GM23248 (cell line): ENCODE results near the gene CEACAM6. TPM values are rescaled to one million over a fixed set of nuclear protein-coding genes. Genes with fewer than 3 reads are reported as not detected.

Experiments used
- DNase-seq: peaks from one replicate; pipeline ENCODE4 v3.0.0-alpha.2; 2015
- H2AFZ ChIP-seq: fragments of 200-600 bp; sonication (generic); 2 replicates; pipeline ENCODE4 v1.6.1; 2016; ENCODE audit warnings: antibody characterized with exemption
- H3F3A ChIP-seq: fragments of 200-600 bp; sonication (generic); 2 replicates; pipeline ENCODE4 v1.6.1; 2016; ENCODE audit warnings: mild to moderate bottlenecking, antibody characterized with exemption, mixed run types; ENCODE audit not compliant: insufficient read depth
- H3K27ac ChIP-seq: fragments of 200-600 bp; sonication (generic); 2 replicates; pipeline ENCODE4 v1.5.1; 2016; ENCODE audit warnings: mild to moderate bottlenecking
- H3K27me3 ChIP-seq: fragments of 200-600 bp; sonication (generic); replicated peaks from 2 replicates; pipeline ENCODE4 v1.6.1; 2016; ENCODE audit warnings: mild to moderate bottlenecking; ENCODE audit not compliant: insufficient read depth
- H3K36me3 ChIP-seq: fragments of 200-600 bp; sonication (generic); 2 replicates; pipeline ENCODE4 v1.6.1; 2016; ENCODE audit warnings: low read depth, mild to moderate bottlenecking
- H3K4me1 ChIP-seq: fragments of 200-600 bp; sonication (generic); 2 replicates; pipeline ENCODE4 v1.6.1; 2016; ENCODE audit warnings: mild to moderate bottlenecking; ENCODE audit not compliant: insufficient read depth
- H3K4me2 ChIP-seq: fragments of 200-600 bp; sonication (generic); one replicate; pipeline ENCODE4 v1.6.1; 2016; ENCODE audit warnings: mild to moderate bottlenecking; ENCODE audit not compliant: unreplicated experiment
- H3K4me3 ChIP-seq: fragments of 200-600 bp; sonication (generic); 2 replicates; pipeline ENCODE4 v1.5.1; 2016; ENCODE audit warnings: mild to moderate bottlenecking
- H3K79me2 ChIP-seq: fragments of 200-600 bp; sonication (generic); 2 replicates; pipeline ENCODE4 v1.6.1; 2016; ENCODE audit warnings: mild to moderate bottlenecking; ENCODE audit not compliant: insufficient read depth
- H3K9ac ChIP-seq: fragments of 200-600 bp; sonication (generic); 2 replicates; pipeline ENCODE4 v1.6.1; 2016; ENCODE audit warnings: mild to moderate bottlenecking
- H3K9me2 ChIP-seq: fragments of 200-600 bp; sonication (generic); 2 replicates; pipeline ENCODE4 v1.6.1; 2016; ENCODE audit warnings: mixed run types, mild to moderate bottlenecking, moderate library complexity; ENCODE audit not compliant: insufficient read depth
- H3K9me3 ChIP-seq: fragments of 200-600 bp; sonication (generic); one replicate; pipeline ENCODE4 v1.6.1; 2017; ENCODE audit warnings: low read depth
- H4K20me1 ChIP-seq: fragments of 200-600 bp; sonication (generic); 2 replicates; pipeline ENCODE4 v1.6.0; 2016; ENCODE audit not compliant: insufficient read depth
- EZH2 ChIP-seq: fragments of 200-600 bp; sonication (generic); IDR thresholded peaks from 2 replicates; pipeline ENCODE4 v1.6.1; 2018; ENCODE audit warnings: antibody characterized with exemption, mild to moderate bottlenecking; ENCODE audit not compliant: insufficient read depth, poor library complexity, severe bottlenecking
- EZH2phosphoT487 ChIP-seq: fragments of 200-600 bp; sonication (generic); IDR thresholded peaks from 2 replicates; pipeline ENCODE4 v1.6.1; 2018; ENCODE audit warnings: antibody characterized with exemption, moderate library complexity, mild to moderate bottlenecking, low read depth; ENCODE audit not compliant: insufficient read depth
- WGBS, 2 experiments: methylation state at CpG; one replicate each; pipeline ENCODE4 v1.1.6; 2015 to 2017; ENCODE audit warnings: low lambda C conversion rate in 2 of 2, low coverage in 1 of 2; ENCODE audit errors: missing lambda C conversion rate in 2 of 2; 5-methylcytosine and 5-hydroxymethylcytosine counted together
- in situ Hi-C: fragments of 300-500 bp; cut with MboI; formaldehyde crosslinking; loops from 2 replicates; pipeline ENCODE4 v1.15.0; 2020
- polyA plus RNA-seq: library from polyadenylated mRNA; unstranded; fragments of >200 nt; fragmentation: Nextera tagmentation; extraction: Ambion mirVana; gene quantifications from 2 replicates; pipeline ENCODE4 v1.2.1, GENCODE V29; 2016
- total RNA-seq: library from RNA; depleted of rRNA; stranded (reverse); fragments of >200 nt; shearing (Covaris generic); gene quantifications from 2 replicates; pipeline ENCODE4 v1.2.3, GENCODE V29; 2014; rRNA removed

The CEACAM6 gene
- total RNA-seq (not detected in 2 replicates), polyA plus RNA-seq (not detected in 2 replicates)

- no peaks in the 10 kb centered on the region for H4K20me1 ChIP-seq
- DNase-seq, result no peak
- in situ Hi-C loops, result no loop called here
- H3F3A ChIP-seq, result no peaks in the 10 kb centered on the region
- WGBS, 2 experiments, result 0 to 6% methylated on average over 3 of the region's 3 CpGs
- no peak within 1 kb of the TSS for H3K4me3 ChIP-seq
- H3K27me3 ChIP-seq, result peaks cover 26% of the 10 kb centered on the region
- no peaks in the 10 kb centered on the region for H3K9me2 ChIP-seq
- no peak within 1 kb of the TSS for H3K4me2 ChIP-seq
- no peaks in the 10 kb centered on the region for H3K4me1 ChIP-seq
- no peaks in the 10 kb centered on the region for H3K9me3 ChIP-seq
- no peaks in the 10 kb centered on the region for H3K36me3 ChIP-seq
- TF ChIP-seq EZH2phosphoT487 (no peak), EZH2 (no peak)
- H3K9ac ChIP-seq, result no peak within 1 kb of the TSS
- no peaks in the 10 kb centered on the region for H3K79me2 ChIP-seq
- no peak within 1 kb of the TSS for H2AFZ ChIP-seq
- no peak within 1 kb of the TSS for H3K27ac ChIP-seq
These were observed at the start of gene CEACAM6 for GRCh38 chr19:41755328-41755913. CEACAM6 (plus strand) TSS chr19:41755530; CDS start chr19:41755639, 109 bp downstream.

- H4K20me1 ChIP-seq, result no peaks in the 10 kb centered on the region
- DNase-seq, result peak; percentile 50
- H3K36me3 ChIP-seq, result no peaks in the 10 kb centered on the region
- no peak overlapping the region for H3K27ac ChIP-seq
- H3F3A ChIP-seq, result no peaks in the 10 kb centered on the region
- H3K9me2 ChIP-seq, result no peaks in the 10 kb centered on the region
- in situ Hi-C loops, result no loop called here
- H3K4me1 ChIP-seq, result no peaks in the 10 kb centered on the region
- no peaks in the 10 kb centered on the region for H3K79me2 ChIP-seq
- TF ChIP-seq EZH2 (no peak), EZH2phosphoT487 (no peak)
- H3K9ac ChIP-seq, result no peak overlapping the region
- WGBS, 2 experiments, result 15 to 21% methylated on average over 21 to 26 of the region's 26 CpGs
- H3K9me3 ChIP-seq, result no peaks in the 10 kb centered on the region
- no peaks in the 10 kb centered on the region for H3K27me3 ChIP-seq
- H2AFZ ChIP-seq, result no peak overlapping the region
- H3K4me2 ChIP-seq, result no peak overlapping the region
- no peak overlapping the region for H3K4me3 ChIP-seq
These were observed 48.4 kb upstream of the CEACAM6 start for GRCh38 chr19:41706741-41707501.

GRCh38 chr19:41707502-41707812 is 47.9 kb upstream of the CEACAM6 start:
- in situ Hi-C loops, result no loop called here
- WGBS, 2 experiments, result 28 to 33% methylated on average over 5 of the region's 5 CpGs

GRCh38 chr19:41707871-41708371 is 47.4 kb upstream of the CEACAM6 start:
- H3K27ac ChIP-seq, result no peak overlapping the region
- H3K27me3 ChIP-seq, result no peaks in the 10 kb centered on the region
- H3K4me3 ChIP-seq, result no peak overlapping the region
- H2AFZ ChIP-seq, result no peak overlapping the region
- H4K20me1 ChIP-seq, result no peaks in the 10 kb centered on the region
- H3K9me3 ChIP-seq, result no peaks in the 10 kb centered on the region
- no peaks in the 10 kb centered on the region for H3F3A ChIP-seq
- TF ChIP-seq EZH2, result no peak
- no peak for TF ChIP-seq EZH2phosphoT487
- no peak overlapping the region for H3K9ac ChIP-seq
- no peaks in the 10 kb centered on the region for H3K4me1 ChIP-seq
- no peaks in the 10 kb centered on the region for H3K36me3 ChIP-seq
- H3K9me2 ChIP-seq, result no peaks in the 10 kb centered on the region
- no peaks in the 10 kb centered on the region for H3K79me2 ChIP-seq
- H3K4me2 ChIP-seq, result no peak overlapping the region
- in situ Hi-C loops, result no loop called here
- WGBS, 2 experiments, result 43 to 47% methylated on average over 5 of the region's 5 CpGs
- no peak for DNase-seq

More at GRCh38 chr19:41707502-41707812, 47.9 kb upstream of the CEACAM6 start:
- Histone ChIP-seq H2AFZ (no peak overlapping the region), H3K4me3 (no peak overlapping the region), H3K36me3 (no peaks in the 10 kb centered on the region), H3K4me2 (no peak overlapping the region), H3K27ac (no peak overlapping the region), H3K4me1 (no peaks in the 10 kb centered on the region), H3K9ac (no peak overlapping the region), H4K20me1 (no peaks in the 10 kb centered on the region), H3F3A (no peaks in the 10 kb centered on the region), H3K79me2 (no peaks in the 10 kb centered on the region), H3K9me3 (no peaks in the 10 kb centered on the region), H3K9me2 (no peaks in the 10 kb centered on the region), H3K27me3 (no peaks in the 10 kb centered on the region)
- no peak for DNase-seq
- TF ChIP-seq EZH2phosphoT487 (no peak), EZH2 (no peak)
